ENCODE results near the gene CDC26.
"Not testable (repeated sequence)": the region's sequence is repeated elsewhere in the genome, so short reads cannot be mapped to it uniquely, and the experiment has no call there.

CDC26 gene

DNA sequence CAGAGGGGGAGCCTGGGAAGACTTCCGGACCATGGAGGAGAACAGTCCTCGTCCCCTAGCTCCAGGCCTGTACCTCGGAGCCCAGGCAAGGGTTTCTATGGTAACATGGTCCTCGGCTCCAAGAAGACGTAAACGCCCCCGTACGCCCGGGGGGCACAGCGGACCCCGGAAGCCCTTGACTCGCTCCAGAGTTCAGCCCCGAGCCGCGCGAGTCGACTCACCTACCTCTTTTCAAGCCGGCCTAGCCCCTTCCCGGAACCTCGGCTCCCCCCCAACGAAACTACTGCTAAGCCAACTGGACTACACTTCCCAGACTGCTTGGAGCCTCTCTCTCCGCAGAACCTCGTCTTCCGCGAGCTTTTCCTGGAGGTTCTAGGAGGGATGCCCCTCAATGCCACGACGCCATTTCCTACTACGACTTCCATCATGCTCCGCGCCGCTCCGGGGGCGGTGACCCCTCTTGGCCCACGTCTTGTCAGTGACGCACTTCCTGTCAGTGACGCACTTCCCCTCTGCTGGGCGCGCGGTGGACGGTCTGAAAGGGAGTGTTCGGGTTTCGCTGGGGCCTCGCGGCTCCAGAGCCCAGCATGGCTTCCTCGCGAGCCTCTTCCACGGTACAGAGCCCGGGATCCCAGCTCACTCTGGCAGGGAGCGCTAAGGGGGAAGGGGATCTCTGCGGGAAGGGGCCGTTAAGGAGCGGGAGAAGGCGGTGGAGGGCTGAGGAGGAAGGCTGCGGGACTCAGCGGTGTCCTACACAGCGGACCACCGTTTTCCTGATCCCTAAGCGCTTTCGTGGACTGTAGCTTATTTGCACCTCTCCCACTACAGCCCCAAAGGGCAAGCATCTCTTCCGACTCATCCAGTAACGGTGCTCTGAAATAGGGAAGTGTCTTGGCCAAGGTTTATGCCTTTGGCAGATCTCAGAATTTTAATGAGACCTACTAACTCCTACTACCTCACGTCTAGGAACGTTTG lies at the start of gene CDC26, which contains the start of gene PRPF4:
CDC26 (minus strand) TSS at position 416 of the 975 bp plus-strand sequence. CDS start 3,065 bp downstream, outside the sequence.
PRPF4 (plus strand) TSS at position 502 of the 975 bp plus-strand sequence; CDS start at position 588, 86 bp downstream.
- DNase-seq = peak; percentile 95

DNA sequence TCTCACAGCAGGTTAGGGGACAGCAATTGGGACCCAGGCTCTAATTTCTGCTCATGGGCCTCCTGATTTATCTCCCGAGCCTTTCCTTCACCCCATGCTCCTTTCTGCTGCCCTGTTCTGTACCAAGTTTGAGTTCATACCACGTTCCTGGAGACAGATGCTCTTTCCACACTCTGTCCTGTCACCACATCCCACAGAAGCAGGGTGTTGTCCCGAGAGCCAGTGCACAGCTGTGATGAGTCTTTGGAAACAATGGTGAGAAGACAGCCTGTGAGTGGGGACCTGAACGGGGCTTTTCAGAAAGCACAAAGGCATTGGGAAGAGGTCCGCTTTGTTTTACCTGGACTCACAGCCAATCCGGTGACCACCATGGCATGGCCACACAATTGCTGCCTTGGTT lies 47.3 kb upstream of the CDC26 start:
- DNase-seq = no peak

DNA sequence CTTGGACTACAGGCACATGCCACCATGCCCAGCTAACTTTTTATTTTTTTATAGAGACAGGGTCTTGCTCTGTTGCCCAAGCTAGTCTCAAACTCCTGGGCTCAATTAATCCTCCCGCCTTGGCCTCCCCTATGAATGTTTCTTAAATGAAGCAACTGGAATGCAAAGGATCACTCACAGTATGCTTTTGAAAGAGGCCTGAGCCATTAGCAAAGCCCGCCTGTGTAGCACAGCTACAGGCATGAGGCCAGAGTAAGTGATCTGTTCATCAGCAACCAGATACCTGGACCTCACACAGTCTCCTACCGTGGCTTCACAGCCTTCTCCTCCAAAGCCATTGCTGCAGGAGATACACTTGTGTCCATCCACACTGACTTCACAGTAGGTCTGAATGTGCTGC lies 44.7 kb upstream of the CDC26 start:
- no peak for DNase-seq

DNA sequence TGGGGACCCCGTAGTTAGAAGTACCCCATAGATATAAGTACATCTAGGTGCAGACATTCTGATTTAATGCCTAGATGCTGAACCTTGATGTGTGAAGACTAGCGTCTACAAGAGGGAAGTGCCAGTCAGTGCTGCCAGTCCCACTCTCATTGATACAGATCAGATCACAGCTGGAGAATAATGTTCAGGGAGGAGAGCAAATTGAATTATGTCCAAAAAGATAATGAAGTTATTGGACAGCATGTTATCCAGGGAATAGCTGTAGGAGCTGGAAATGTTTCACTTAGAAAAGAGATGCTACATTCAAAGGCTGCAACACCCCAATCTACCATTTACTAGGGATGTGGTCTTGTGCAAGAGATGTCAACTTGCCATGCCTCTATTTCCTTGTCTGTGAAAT lies 43.7 kb upstream of the CDC26 start:
- no peak for DNase-seq

DNA sequence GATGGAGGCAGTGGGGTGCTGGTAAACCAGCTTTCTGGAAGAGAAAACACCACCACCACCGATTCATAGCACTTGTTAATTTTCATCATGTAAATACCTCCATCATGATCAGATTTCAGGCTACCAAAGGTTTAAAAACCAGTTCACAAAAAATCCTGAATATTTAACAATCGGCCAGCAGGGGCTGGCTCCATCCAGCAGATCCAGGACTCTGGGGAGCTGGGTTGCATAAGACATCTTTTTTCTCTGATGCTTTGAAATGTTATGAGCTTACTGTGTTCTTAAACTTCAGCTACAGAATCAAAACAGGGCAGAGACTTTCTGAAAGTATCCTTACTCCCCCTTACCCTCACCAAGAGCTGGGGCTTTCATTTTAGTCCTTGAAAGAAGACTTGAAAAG lies 42.4 kb upstream of the CDC26 start:
- no peak for DNase-seq

- no peak for DNase-seq
Measured at GRCh38 chr9:113316030-113316429, 40.7 kb upstream of the CDC26 start.

- DNase-seq = no peak
Measured at GRCh38 chr9:113315231-113315630, 39.9 kb upstream of the CDC26 start.

DNA sequence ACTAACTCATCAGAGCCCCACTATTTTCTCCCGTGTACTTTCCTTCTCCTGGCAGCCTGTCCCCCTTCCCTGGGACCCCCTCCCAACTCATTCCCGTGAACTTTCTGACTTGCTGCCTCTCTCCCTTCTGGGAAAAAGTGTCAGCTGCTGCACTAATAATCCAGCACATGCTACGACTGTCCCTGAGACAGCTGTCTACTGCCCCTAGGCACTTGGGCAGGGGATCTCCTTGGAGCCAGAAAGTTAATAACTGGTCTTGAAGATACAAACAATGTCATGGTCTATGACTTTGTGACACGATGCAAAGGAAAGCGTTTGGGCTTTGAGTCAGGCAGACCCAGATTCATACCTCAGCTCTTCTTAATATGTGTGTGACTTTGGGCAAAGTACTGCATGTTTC lies 37.9 kb upstream of the CDC26 start:
- no peak for DNase-seq

- no peak for DNase-seq
Measured at GRCh38 chr9:113311961-113312360, 36.6 kb upstream of the CDC26 start.

DNA sequence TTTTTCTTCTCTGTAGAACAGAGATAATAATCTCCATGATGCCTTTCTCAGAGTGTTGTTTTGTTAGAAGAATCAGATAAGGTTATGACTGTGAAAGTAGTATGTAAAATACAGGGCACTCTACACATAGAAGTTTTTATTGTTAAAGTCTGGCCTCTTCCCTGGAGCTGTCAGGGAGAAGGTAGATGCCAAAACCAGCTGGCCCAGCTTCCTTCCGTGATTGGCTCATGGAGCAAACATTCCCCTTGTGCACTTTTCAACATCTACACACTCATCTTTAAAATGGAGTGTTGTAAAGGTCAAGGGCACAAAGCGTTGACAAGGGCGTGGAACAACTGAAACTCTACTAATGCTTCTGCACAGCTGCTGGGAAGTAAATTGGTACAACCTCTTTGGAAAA lies 35.2 kb upstream of the CDC26 start:
- no peak for DNase-seq

DNA sequence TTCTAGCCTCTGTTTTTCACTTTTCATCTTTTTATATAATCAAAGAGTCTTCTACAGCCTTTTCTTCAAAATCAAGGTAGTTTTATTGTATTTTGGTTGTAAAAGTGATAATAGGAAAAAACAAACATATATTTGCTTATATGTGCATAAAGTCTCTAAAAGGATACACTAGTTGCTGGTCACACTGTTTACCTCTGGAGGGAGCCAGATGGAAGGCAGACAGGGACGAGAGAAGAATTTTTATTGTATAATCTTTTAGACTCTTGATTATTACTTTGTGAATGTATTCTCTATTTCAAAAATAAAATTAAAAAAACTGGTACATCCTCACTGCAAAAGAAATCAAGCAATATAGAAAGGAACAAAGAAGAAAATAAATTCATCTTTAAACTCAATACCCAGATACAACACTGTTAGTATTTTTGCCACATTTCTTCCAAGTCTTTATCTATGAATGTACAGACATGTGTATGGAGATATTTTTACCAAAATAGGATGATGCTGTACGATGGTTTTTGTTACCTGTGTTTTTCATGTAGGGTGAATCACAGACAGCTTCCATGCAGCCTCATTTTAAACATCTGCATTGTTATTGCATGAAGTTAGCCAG lies 33.9 kb upstream of the CDC26 start:
- no peak for DNase-seq

DNA sequence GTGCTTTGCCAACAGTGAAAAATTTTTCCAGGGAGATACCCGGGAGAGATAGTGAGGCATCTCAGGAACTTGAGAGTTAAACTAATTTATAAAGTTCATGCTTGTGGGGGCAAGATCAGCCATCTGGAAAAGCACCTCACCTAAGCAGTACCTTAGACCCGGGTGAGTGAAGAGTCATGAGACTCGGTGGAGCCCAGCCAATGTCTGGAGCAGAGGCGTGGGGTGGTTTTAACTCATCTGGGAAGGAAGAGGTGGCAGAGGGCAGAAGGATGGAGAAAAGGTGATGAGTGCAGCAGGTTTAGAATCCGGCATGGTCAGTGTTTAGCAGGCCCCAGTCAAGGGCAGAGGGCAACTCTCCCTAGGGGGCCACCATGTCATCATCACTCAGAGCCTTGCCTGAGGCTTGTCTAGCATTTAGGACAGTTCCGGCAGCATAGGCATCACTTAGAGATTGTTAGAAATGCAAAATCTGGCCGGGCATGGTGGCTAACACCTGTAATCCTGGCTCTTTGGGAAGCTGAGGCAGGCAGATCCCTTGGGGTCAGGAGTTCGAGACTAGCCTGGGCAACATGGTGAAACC lies 32.1 kb upstream of the CDC26 start:
- DNase-seq = no peak

GRCh38 chr9:113306566-113306965 lies 31.2 kb upstream of the CDC26 start:
- no peak for DNase-seq

DNA sequence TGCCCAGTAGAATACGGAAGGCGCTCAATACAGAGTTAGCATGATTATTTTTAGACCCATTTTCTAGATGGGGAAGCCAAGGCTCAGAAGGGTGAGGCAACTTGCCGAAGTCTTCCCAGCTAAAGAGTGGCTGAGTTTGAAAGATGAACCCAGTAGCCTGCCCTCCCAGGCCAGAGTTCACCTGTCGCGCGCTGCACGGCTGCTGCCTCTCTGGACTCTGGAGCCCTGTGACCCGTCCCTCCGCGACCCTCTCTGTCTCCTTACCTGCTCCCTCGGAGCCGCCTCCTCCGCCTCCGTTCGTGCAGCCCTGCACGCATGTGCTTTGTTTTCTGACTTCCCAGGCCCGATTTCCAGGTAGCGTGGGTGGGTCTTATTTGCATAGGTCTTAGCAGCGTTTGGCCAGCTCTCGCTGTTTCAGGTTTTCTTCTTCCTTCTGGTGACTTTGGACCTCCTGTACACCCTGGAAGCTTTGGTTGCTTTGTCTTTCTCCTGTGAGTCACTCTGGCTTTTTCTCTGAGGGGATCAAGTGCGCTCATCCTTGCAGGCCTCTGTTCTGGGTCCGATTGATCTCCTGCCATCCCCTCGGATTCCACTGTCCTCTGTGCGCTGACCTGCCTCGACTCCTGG lies 27.5 kb upstream of the CDC26 start, which contains the start of gene RNF183:
RNF183 (minus strand) TSS at position 585 of the 627 bp plus-strand sequence. CDS start 5,192 bp downstream, outside the sequence.
- no peak for DNase-seq

DNA sequence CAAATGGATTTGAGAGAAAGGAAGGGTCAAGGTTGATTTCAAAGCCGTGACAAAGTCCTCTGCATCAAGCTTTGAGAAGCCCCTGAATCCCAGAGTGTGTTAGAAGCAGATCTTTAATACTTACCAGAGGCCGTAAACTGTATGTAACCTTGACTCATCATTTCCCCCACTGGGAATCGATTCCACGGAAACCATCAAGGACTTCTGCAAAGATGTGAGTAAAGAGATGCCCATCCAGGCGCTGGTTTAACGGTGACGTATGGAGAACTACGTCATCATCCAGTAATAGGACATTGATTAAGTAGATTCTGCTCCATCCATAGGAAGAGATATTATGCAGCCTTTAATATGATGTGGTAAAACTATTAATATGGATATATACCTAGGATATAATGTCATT lies 26.2 kb upstream of the CDC26 start:
- no peak for DNase-seq

DNA sequence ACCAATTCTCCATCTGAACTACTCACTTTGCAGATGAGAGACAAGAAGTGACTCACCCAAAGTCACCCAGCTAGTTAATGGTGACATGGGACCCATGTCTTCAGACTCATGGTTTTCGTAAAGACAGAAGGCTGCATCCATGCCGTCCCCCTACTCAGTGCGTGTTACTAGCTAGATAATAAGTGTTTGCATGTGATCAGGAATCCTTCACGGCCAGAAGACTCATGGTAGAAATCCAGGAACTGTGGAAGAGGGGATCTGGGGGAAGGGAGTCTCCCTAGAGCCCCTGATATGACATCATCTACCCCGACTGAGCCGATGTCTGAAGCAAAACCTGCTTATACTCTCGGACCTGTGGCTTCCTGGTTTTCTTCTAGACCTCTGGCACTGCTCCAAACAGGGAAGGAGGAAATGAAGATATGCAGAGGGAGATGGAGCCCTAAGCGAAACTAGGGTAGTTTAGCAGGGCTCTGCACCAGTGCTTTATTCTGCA lies 24.5 kb upstream of the CDC26 start:
- DNase-seq = no peak

DNA sequence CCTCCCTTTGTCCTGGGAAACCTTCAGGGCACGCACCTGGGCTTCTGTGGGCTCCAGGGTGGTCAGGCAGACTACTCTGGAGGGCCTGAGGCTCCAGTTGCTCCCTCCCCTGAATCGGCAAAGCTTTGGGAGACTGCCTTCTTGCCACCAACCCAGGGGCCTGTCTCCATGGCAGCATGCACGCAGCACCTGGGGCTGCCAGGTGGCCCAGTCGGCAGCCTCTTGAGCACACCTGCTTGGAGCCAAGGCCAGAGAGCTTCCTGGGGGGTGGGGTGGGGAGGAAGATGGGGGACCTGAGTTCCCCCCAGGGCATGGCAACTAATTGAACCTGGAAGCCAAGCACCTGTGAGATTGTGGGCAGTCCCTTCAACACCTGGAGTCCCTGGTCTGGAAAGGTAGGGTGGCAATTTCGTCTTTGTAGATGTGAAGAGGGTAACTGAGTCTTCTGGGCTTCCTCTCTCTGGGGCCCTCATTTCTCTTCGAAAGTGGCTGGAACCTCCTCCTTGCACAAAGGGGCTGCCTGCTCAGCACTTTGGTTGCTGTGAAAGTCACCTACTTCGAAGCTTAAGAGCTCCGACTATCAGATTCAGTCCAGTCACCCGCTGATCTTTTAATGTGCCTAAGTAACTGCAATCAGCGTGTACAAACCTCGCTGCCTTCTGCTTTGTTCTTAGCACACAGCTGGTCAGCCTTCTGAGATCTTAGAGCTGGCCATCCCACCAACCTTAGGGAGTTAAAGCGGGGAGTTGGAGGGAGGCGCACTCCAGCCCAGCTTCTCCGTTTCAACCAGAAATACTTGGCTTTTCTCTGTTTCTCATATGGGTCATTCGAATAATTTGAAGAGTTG lies 23.8 kb upstream of the CDC26 start:
- DNase-seq = no peak

GRCh38 chr9:113298311-113298710 lies 22.9 kb upstream of the CDC26 start:
- DNase-seq = no peak

DNA sequence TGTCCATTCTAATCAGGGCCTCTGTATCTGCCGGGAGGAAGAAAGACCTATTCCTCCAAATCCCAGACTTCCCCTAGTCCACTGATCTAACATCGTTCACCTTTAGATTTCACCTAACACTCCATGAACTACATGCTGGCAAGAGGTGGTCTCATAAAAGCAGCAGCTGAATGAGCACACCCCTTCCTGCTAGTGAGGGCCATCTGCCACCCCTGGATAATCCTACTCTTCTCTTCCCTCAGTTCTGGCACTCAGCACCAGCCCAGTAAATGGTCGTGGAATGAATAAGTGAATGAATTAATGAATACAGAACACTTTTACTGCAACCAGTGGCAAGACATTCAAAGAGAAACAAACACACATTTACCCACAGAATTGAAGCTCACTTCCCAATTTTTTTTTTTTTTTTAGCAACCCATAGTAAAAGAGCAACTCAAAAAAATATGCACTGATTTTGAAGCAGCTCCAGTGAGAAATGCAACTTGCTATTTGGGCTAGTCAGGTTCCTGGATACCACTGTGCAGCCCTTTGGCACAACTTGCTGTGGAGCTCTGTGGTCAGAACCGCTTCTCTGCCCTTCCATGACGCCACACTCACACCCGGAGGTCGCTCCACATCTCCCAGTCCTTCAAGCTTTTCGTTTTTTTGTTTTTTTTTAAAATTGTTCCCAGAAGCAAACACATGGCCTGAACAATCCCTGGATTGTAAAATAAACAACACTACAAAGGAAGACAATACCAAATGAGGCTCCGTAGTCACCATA lies 21.6 kb upstream of the CDC26 start:
- no peak for DNase-seq

DNA sequence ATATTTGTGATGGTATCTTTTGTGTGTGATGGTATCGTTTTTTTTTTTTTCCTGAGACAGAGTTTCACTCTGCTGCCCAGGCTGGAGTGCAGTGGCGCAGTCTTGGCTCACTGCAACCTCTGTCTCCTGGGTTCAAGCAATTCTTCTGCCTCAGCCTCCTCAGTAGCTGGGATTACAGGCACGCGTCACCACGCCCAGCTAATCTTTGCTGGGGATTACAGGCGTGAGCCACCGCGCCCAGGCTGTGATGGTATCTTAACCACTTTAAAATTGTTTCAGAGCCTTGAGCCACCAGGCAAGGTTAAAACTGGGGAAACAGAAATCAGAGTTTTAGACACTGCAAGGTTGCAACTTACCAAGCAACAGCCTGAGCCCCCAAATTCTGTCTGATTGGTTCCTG lies 20.9 kb upstream of the CDC26 start:
- not testable (repeated sequence) for DNase-seq

GRCh38 chr9:113293285-113293878 lies 18.0 kb upstream of the CDC26 start:
- no peak for DNase-seq

All from activated T-cell treated with anti-CD3 and anti-CD28 coated beads for 4 hours (primary cell).